Measurements from ENCODE around the gene RAB1B.
"Not testable (repeated sequence)": the region's sequence is repeated elsewhere in the genome, so short reads cannot be mapped to it uniquely, and the experiment has no call there.

Gene RAB1B

DNA sequence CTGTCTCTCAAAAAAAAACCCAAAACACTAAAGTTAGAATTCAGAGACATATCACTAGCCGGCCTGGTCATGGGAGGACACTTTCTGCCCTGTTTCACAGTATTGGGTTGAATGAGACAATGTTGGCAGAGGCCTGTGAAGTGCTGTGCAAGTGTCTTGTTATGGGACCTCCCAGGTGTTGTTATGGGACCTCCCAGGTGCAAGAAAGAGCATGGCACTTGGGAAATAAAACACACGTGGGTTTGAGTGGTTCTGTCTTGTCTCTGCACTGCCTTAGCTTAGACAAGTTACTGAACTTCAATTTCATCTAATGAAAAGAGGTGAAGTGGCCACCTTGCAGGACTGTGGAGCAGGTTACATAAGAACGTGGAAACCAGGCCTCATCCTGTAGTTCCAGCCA, 28.9 kb upstream of the RAB1B start:
- Histone ChIP-seq H3K27ac (ENCODE audit: low read length) (no peak overlapping the region), H3K36me3 (ENCODE audit: control insufficient read depth in 2 of 2, insufficient read depth in 2 of 2, low read length in 2 of 2) (peaks cover 45 to 46% of the 10 kb centered on the region in 2 donors), H3K4me3 (ENCODE audit: low read length in 2 of 2) (no peak overlapping the region), H3K9ac (ENCODE audit: low read length in 2 of 2) (no peak overlapping the region), H3K4me1 (ENCODE audit: control insufficient read depth, insufficient read depth, low read length) (no peaks in the 10 kb centered on the region), H3K9me3 (ENCODE audit: control insufficient read depth in 2 of 2, low read length in 2 of 2) (no peaks in the 10 kb centered on the region), H3K27me3 (ENCODE audit: control insufficient read depth in 1 of 2, insufficient read depth in 2 of 2, low read length in 2 of 2) (no peaks in the 10 kb centered on the region)

DNA sequence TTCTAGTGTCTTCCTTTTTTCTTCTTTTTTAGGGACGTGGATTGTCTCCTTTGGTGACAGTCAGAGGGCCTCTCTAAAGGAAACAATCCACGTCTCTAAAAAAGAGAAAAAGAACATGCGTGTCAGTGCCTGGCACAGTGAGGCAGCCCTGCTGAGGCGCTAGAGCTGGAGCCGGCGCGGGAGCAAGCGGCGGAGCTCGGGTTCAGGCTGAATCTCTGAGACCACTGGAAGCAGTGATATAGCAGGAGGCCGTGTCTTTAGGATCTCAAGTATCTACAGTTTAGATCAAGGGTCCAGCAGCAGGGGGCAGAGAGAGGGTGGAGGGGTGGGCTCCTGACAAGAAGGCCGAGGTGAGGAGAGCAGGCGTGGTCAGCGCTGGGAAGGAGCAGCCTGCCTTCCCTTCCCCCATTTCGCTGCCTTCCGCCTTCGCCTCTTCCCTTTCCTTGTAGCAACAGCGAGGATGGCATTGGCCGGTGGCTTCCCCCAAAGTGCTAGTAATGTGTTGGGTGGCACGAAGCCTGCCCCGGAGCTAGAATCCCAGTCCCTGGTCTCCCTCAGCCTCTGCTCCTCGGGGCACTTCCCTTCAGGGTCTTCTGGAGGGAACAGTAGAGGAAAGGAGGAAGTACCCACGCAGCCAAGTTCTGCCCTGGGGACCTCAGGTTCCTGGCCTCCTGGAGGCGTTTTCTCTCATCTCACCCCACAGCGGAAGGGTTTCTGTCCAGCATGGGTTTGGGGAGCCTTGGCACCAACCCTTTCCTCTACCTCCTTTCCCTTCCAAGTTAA, 28.2 kb upstream of the RAB1B start:
- Histone ChIP-seq H3K36me3 (ENCODE audit: control insufficient read depth in 2 of 2, insufficient read depth in 2 of 2, low read length in 2 of 2) (peaks cover 45 to 46% of the 10 kb centered on the region in 2 donors), H3K27ac (ENCODE audit: low read length) (no peak overlapping the region), H3K9ac (ENCODE audit: low read length in 2 of 2) (no peak overlapping the region), H3K4me3 (ENCODE audit: low read length in 2 of 2) (no peak overlapping the region), H3K9me3 (ENCODE audit: control insufficient read depth in 2 of 2, low read length in 2 of 2) (no peaks in the 10 kb centered on the region), H3K27me3 (ENCODE audit: control insufficient read depth in 1 of 2, insufficient read depth in 2 of 2, low read length in 2 of 2) (no peaks in the 10 kb centered on the region), H3K4me1 (ENCODE audit: control insufficient read depth, insufficient read depth, low read length) (no peaks in the 10 kb centered on the region)

DNA sequence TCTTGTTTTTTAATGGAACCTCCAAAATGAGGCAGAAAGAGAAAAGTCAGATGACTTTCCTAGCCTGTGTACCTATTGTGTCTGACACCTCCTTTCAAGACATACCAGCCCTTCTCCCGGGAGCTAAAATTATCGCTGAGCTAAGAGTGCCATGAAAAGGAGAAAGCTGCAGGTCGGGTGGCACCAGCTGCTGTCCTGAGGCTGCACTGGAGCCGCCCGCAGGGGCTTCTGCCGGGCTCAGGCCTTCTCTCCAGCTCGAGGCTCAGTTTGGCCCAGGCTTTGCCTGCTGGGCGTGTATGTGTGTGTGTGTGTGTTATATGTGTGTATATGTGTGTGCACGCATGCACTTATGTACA, 27.7 kb upstream of the RAB1B start:
- H3K9me3 ChIP-seq (ENCODE audit: control insufficient read depth in 2 of 2, low read length in 2 of 2) = no peaks in the 10 kb centered on the region
- H3K27ac ChIP-seq (ENCODE audit: low read length) = no peak overlapping the region
- H3K9ac ChIP-seq (ENCODE audit: low read length in 2 of 2) = no peak overlapping the region
- H3K4me1 ChIP-seq (ENCODE audit: control insufficient read depth, insufficient read depth, low read length) = no peaks in the 10 kb centered on the region
- H3K4me3 ChIP-seq (ENCODE audit: low read length in 2 of 2) = no peak overlapping the region
- H3K27me3 ChIP-seq (ENCODE audit: control insufficient read depth in 1 of 2, insufficient read depth in 2 of 2, low read length in 2 of 2) = no peaks in the 10 kb centered on the region
- peaks cover 40 to 41% of the 10 kb centered on the region in 2 donors for H3K36me3 ChIP-seq (ENCODE audit: control insufficient read depth in 2 of 2, insufficient read depth in 2 of 2, low read length in 2 of 2)

DNA sequence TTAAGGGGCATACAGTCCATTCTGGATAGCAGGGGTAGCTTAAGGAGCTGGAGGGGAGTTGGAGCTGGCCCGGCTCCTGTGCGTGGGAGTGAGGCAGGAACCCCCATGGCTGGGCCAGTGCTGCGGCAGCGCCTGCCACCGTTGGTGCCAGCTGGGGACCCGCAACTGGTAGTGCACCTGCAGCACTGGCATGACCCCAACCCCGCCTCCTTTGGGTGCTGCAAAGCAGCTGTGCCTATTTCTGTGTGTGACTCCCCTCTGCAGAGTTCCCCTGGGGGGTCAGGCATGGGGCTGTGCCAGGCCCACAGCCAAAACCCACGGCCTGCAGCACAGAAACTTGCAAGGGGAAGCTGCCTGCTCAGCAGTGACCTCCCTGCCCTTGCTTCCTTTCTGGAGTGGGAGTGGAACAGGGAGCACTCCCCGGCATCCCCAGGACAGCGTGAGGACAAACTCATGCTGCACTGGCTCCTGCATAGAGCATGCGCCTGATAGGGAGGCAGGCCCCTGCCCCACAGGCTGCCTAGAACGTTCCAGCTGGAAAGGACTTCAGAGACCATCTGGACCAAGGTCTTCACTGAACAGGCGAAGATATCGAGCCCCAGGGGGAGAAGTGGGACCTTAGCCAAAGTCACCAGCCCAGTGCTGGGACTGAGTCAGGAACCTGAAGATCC, 26.2 kb upstream of the RAB1B start:
- H3K9ac ChIP-seq (ENCODE audit: low read length in 2 of 2) = no peak overlapping the region
- H3K9me3 ChIP-seq (ENCODE audit: control insufficient read depth in 2 of 2, low read length in 2 of 2) = no peaks in the 10 kb centered on the region
- no peak overlapping the region for H3K4me3 ChIP-seq (ENCODE audit: low read length in 2 of 2)
- H3K27me3 ChIP-seq (ENCODE audit: control insufficient read depth in 1 of 2, insufficient read depth in 2 of 2, low read length in 2 of 2) = no peaks in the 10 kb centered on the region
- H3K27ac ChIP-seq (ENCODE audit: low read length) = no peak overlapping the region
- H3K4me1 ChIP-seq (ENCODE audit: control insufficient read depth, insufficient read depth, low read length) = no peaks in the 10 kb centered on the region
- H3K36me3 ChIP-seq (ENCODE audit: control insufficient read depth in 2 of 2, insufficient read depth in 2 of 2, low read length in 2 of 2) = peaks cover 34 to 36% of the 10 kb centered on the region in 2 donors

DNA sequence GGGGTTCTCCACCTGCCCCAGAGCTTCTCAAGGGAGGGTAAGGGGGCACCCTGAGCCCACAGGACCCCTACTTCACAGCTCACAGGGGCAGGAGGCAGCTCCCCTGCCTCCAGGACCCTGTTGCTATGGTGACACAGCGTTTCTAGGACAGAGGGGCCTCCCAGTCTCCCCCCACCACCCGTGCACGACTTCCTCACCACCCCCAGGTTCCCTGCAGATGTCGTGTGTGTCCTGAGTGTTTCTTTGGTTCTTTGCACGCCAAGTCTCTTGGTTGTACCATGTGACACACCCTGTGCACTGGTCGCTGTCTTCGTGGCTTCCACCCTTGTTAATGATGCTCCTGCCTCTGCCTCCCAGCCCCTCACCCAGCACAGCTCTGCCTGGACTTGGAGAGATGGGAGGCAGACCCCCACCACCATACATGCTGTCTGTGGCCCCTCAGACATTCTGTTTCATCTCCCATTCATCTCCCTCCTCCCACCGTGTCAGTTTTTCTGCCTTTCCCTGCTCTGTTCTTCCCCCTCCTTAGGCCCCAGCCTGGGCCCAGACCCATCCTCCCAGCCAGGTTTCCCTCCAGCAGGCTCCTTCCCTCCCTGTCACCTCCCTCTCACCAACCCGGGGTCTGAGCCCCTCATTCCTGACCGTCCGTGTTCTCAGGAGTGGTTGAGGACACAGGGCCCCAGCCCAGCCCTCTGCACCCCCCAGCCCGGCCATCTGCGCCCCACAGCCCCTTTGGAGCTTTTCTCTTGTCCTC, 24.5 kb upstream of the RAB1B start:
- peaks cover 24 to 33% of the 10 kb centered on the region in 2 donors for H3K36me3 ChIP-seq (ENCODE audit: control insufficient read depth in 2 of 2, insufficient read depth in 2 of 2, low read length in 2 of 2)

DNA sequence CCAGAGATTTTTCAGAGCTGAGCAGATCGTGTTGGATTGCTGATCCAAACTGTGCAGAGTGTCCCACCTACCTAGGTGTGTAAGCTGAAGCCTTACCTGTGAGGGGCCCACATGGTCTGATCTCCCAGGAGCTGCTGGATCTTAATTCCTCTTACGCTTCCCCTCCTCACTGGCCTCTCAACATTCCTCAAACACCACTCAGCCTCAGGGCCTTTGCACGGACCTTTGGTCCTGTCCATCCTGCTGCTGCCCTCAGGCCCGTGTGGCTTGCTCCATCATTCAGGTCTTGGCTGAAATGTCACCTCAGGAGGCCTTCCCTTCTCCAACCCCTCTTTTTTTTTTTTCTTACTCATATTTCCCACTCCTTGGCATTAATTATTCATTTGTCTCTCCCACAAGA, 21.1 kb upstream of the RAB1B start:
- Histone ChIP-seq H3K9ac (ENCODE audit: low read length in 2 of 2) (no peak overlapping the region), H3K27me3 (ENCODE audit: control insufficient read depth in 1 of 2, insufficient read depth in 2 of 2, low read length in 2 of 2) (no peaks in the 10 kb centered on the region), H3K27ac (ENCODE audit: low read length) (no peak overlapping the region), H3K4me1 (ENCODE audit: control insufficient read depth, insufficient read depth, low read length) (no peaks in the 10 kb centered on the region), H3K4me3 (ENCODE audit: low read length in 2 of 2) (no peak overlapping the region), H3K9me3 (ENCODE audit: control insufficient read depth in 2 of 2, low read length in 2 of 2) (no peaks in the 10 kb centered on the region), H3K36me3 (ENCODE audit: control insufficient read depth in 2 of 2, insufficient read depth in 2 of 2, low read length in 2 of 2) (peaks cover 2 to 25% of the 10 kb centered on the region in 2 donors)

More for the DNA sequence above, 24.5 kb upstream of the RAB1B start:
- no peak overlapping the region for H3K4me3 ChIP-seq (ENCODE audit: low read length in 2 of 2)
- no peak overlapping the region for H3K27ac ChIP-seq (ENCODE audit: low read length)
- no peak overlapping the region for H3K9ac ChIP-seq (ENCODE audit: low read length in 2 of 2)
- no peaks in the 10 kb centered on the region for H3K27me3 ChIP-seq (ENCODE audit: control insufficient read depth in 1 of 2, insufficient read depth in 2 of 2, low read length in 2 of 2)
- H3K9me3 ChIP-seq (ENCODE audit: control insufficient read depth in 2 of 2, low read length in 2 of 2) = no peaks in the 10 kb centered on the region
- no peaks in the 10 kb centered on the region for H3K4me1 ChIP-seq (ENCODE audit: control insufficient read depth, insufficient read depth, low read length)

DNA sequence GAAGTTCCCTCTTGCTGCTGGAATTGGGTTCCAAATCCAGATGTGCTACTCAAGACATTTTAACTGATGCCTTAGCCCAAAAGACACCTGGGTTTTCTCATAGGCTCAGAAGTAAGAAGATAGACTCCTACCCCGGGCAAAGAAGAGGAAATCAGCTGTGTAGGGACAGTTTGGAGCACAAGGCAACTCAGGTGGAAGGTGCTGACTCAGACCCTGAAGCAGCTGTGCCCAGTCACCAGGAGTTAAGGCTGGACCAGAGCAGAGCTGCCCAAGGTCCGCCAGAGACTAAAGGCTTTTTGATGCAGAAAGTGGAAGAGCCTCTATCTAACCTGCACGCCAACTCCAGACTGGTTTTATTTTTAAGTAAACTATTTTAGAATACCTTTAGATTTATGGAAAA, 20.6 kb upstream of the RAB1B start:
- Histone ChIP-seq H3K36me3 (ENCODE audit: control insufficient read depth in 2 of 2, insufficient read depth in 2 of 2, low read length in 2 of 2) (peaks cover 0 to 22% of the 10 kb centered on the region in 2 donors), H3K9me3 (ENCODE audit: control insufficient read depth in 2 of 2, low read length in 2 of 2) (no peaks in the 10 kb centered on the region), H3K4me1 (ENCODE audit: control insufficient read depth, insufficient read depth, low read length) (no peaks in the 10 kb centered on the region), H3K4me3 (ENCODE audit: low read length in 2 of 2) (no peak overlapping the region), H3K9ac (ENCODE audit: low read length in 2 of 2) (no peak overlapping the region), H3K27me3 (ENCODE audit: control insufficient read depth in 1 of 2, insufficient read depth in 2 of 2, low read length in 2 of 2) (no peaks in the 10 kb centered on the region), H3K27ac (ENCODE audit: low read length) (no peak overlapping the region)

DNA sequence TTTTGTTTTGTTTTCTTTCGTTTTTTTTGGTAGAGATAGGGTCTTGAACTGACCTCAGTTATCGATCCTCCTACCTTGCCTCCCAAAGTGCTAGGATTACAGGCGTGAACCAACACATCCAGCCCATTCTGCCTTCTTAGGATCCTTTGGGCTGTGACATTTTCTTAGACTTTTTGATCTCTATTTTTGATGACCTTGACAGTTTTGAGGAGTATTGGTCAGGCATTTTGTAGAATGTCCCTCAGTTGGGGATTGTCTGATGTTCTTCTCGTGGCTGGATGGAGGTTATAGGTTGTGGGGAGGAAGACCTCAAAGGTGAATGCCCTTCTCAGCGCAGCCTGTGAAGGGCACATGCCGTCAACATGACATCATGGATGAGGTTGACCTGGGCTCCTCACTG, 19.5 kb upstream of the RAB1B start:
- Histone ChIP-seq H3K9ac (ENCODE audit: low read length in 2 of 2) (no peak overlapping the region), H3K4me1 (ENCODE audit: control insufficient read depth, insufficient read depth, low read length) (no peaks in the 10 kb centered on the region), H3K4me3 (ENCODE audit: low read length in 2 of 2) (no peak overlapping the region), H3K9me3 (ENCODE audit: control insufficient read depth in 2 of 2, low read length in 2 of 2) (no peaks in the 10 kb centered on the region), H3K36me3 (ENCODE audit: control insufficient read depth in 2 of 2, insufficient read depth in 2 of 2, low read length in 2 of 2) (peaks cover 0 to 16% of the 10 kb centered on the region in 2 donors), H3K27ac (ENCODE audit: low read length) (no peak overlapping the region), H3K27me3 (ENCODE audit: control insufficient read depth in 1 of 2, insufficient read depth in 2 of 2, low read length in 2 of 2) (no peaks in the 10 kb centered on the region)

DNA sequence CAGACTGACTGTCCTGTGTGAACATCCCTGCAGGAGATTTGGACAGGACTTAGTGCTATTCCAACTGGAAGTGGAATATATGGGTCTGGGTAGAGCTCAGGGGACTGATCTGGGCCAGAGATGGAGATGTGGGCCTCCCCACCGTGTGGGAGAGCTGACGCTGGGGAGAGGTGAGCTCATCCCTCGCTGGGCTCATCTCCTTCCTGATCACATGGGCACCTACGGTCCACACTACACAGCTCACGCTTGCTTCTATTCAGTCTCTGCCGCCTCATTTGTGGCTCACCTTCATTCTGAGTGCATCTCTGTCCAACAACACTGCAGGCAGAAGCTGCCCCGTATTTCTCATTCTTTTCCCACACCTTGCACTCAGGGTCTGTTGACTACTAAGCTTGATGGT, 16.6 kb upstream of the RAB1B start:
- H3K4me3 ChIP-seq (ENCODE audit: low read length in 2 of 2) = no peak overlapping the region

DNA sequence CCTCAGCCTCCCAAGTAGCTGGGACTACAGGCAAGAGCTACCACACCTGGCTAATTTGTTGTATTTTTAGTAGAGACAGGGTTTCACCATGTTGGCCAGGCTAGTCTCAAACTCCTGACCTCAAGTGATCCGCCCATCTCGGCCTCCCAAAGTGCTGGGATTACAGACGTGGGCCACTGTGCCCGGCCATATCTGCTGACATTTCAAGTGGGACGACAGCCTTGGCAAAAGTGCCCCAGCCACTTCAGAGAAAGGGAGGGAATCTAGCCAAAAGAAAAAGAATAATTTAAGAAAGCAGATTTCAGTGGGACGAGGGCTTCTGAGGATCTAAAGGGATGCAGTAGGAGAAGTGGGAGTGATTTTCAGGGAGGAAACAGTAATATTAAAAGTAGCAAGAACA, 15.4 kb upstream of the RAB1B start:
- not testable (repeated sequence) for H3K36me3 ChIP-seq (ENCODE audit: control insufficient read depth in 2 of 2, insufficient read depth in 2 of 2, low read length in 2 of 2)

More for the DNA sequence above, 16.6 kb upstream of the RAB1B start:
- H3K4me1 ChIP-seq (ENCODE audit: control insufficient read depth, insufficient read depth, low read length) = peaks cover 3% of the 10 kb centered on the region
- no peaks in the 10 kb centered on the region for H3K9me3 ChIP-seq (ENCODE audit: control insufficient read depth in 2 of 2, low read length in 2 of 2)
- no peak overlapping the region for H3K9ac ChIP-seq (ENCODE audit: low read length in 2 of 2)
- H3K27me3 ChIP-seq (ENCODE audit: control insufficient read depth in 1 of 2, insufficient read depth in 2 of 2, low read length in 2 of 2) = no peaks in the 10 kb centered on the region
- peaks cover 0 to 10% of the 10 kb centered on the region in 2 donors for H3K36me3 ChIP-seq (ENCODE audit: control insufficient read depth in 2 of 2, insufficient read depth in 2 of 2, low read length in 2 of 2)
- no peak overlapping the region for H3K27ac ChIP-seq (ENCODE audit: low read length)

More for the DNA sequence above, 15.4 kb upstream of the RAB1B start:
- H3K9ac ChIP-seq (ENCODE audit: low read length in 2 of 2); H3K27me3 ChIP-seq (ENCODE audit: control insufficient read depth in 1 of 2, insufficient read depth in 2 of 2, low read length in 2 of 2); H3K4me3 ChIP-seq (ENCODE audit: low read length in 2 of 2); H3K9me3 ChIP-seq (ENCODE audit: control insufficient read depth in 2 of 2, low read length in 2 of 2); H3K27ac ChIP-seq (ENCODE audit: low read length): not testable (repeated sequence)
- peaks cover 11% of the 10 kb centered on the region for H3K4me1 ChIP-seq (ENCODE audit: control insufficient read depth, insufficient read depth, low read length)

Measured in stomach smooth muscle (tissue), 2 donors.